Cardiac muscle cell (in vitro differentiated cells and primary cell): ENCODE measurements around the gene DPYD. TPM values are rescaled to one million over a fixed set of nuclear protein-coding genes. Genes with fewer than 3 reads are reported as not detected.

Experiments used
- DNase-seq, 2 donors: peaks; one replicate each; pipeline versions ENCODE4 v3.0.0 to v3.0.0-alpha.2; 2010 to 2017; ENCODE audit warnings: low read depth in 1 of 2, low spot score in 1 of 2
- H3K27ac ChIP-seq: fragments of 200-600 bp; sonication (generic); 2 replicates; pipeline ENCODE4 v1.5.1; 2016
- H3K27me3 ChIP-seq: fragments of 200-600 bp; sonication (generic); 2 replicates; pipeline ENCODE4 v1.6.0; 2016; ENCODE audit warnings: control low read depth
- H3K36me3 ChIP-seq: fragments of 200-600 bp; sonication (generic); 2 replicates; pipeline ENCODE4 v1.5.1; 2016; ENCODE audit warnings: control low read depth
- H3K4me1 ChIP-seq: fragments of 200-600 bp; sonication (generic); 2 replicates; pipeline ENCODE4 v1.8.1; 2017; ENCODE audit warnings: low read depth, mild to moderate bottlenecking, mixed run types
- H3K4me3 ChIP-seq: fragments of 200-600 bp; sonication (generic); 2 replicates; pipeline ENCODE4 v1.5.1; 2016; ENCODE audit warnings: mild to moderate bottlenecking
- H3K9me3 ChIP-seq: fragments of 200-600 bp; sonication (generic); 2 replicates; pipeline ENCODE4 v1.5.1; 2017; ENCODE audit warnings: low read depth, mild to moderate bottlenecking, control low read depth
- polyA plus RNA-seq: library from polyadenylated mRNA; unstranded; fragments of >200 nt; fragmentation: Nextera tagmentation; extraction: Ambion mirVana; gene quantifications from 2 replicates; pipeline ENCODE4 v1.2.1, GENCODE V29; 2016
- total RNA-seq: library from RNA; depleted of rRNA; stranded (reverse); fragments of >200 nt; gene quantifications from 2 replicates; pipeline ENCODE4 v1.2.3, GENCODE V29; 2016
- TF ChIP-seq, protein P1 (sequence below): IDR thresholded peaks from 2 replicates; pipeline ENCODE4 v1.5.1; 2012; ENCODE audit warnings: low read depth, mild to moderate bottlenecking, low read length

Gene DPYD
- total and polyA plus RNA-seq, 2 experiments from 2014 or later, result 0.66 to 2.0 TPM

DNA sequence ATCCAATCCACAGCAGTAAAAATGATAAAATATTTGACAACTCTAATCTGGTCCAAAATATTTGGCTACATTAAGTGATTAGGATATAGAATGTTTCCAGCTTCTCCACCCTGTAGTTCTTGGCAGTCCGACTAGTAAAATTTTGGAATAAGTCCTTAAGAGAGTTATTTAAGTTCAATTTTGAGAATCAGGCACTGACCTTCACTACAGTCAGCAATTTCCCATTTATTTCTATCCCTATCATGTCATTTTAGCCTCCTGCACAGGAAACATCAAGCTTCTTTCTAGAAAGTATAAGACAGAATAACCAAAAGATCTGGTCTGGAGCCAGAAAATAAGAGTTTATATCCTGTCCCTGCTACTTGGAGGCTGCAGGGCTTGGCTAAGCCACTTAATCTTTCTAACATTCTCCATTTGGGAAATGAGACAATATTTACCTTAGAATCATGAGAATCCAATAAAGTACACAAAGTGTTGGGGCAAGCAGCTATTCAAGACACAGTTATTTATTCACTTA, 162.2 kb downstream of the DPYD start:
- no peak overlapping the region for H3K4me3 ChIP-seq
- no peaks in the 10 kb centered on the region for H3K9me3 ChIP-seq
- DNase-seq, result peak in 1 of 2 donors; percentile 60
- H3K36me3 ChIP-seq, result no peaks in the 10 kb centered on the region
- no peaks in the 10 kb centered on the region for H3K27me3 ChIP-seq
- no peaks in the 10 kb centered on the region for H3K4me1 ChIP-seq
- H3K27ac ChIP-seq, result no peak overlapping the region
- TF ChIP-seq, protein P1, sequence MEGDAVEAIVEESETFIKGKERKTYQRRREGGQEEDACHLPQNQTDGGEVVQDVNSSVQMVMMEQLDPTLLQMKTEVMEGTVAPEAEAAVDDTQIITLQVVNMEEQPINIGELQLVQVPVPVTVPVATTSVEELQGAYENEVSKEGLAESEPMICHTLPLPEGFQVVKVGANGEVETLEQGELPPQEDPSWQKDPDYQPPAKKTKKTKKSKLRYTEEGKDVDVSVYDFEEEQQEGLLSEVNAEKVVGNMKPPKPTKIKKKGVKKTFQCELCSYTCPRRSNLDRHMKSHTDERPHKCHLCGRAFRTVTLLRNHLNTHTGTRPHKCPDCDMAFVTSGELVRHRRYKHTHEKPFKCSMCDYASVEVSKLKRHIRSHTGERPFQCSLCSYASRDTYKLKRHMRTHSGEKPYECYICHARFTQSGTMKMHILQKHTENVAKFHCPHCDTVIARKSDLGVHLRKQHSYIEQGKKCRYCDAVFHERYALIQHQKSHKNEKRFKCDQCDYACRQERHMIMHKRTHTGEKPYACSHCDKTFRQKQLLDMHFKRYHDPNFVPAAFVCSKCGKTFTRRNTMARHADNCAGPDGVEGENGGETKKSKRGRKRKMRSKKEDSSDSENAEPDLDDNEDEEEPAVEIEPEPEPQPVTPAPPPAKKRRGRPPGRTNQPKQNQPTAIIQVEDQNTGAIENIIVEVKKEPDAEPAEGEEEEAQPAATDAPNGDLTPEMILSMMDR, result no peak

- H3K36me3 ChIP-seq, result no peaks in the 10 kb centered on the region
- H3K4me3 ChIP-seq, result no peak overlapping the region
- H3K27me3 ChIP-seq, result no peaks in the 10 kb centered on the region
- no peak overlapping the region for H3K27ac ChIP-seq
- peak in 1 of 2 donors; percentile 9 for DNase-seq
- TF ChIP-seq, protein P1, result no peak
- H3K9me3 ChIP-seq, result no peaks in the 10 kb centered on the region
- H3K4me1 ChIP-seq, result peaks cover 3% of the 10 kb centered on the region
These were observed 174.9 kb downstream of the DPYD start for GRCh38 chr1:97745912-97746311.

- H3K27me3 ChIP-seq, result no peaks in the 10 kb centered on the region
- H3K9me3 ChIP-seq, result no peaks in the 10 kb centered on the region
- no peak overlapping the region for H3K4me3 ChIP-seq
- TF ChIP-seq, protein P1, result no peak
- H3K4me1 ChIP-seq, result peaks cover 3% of the 10 kb centered on the region
- no peak overlapping the region for H3K27ac ChIP-seq
- DNase-seq, result no peak
- H3K36me3 ChIP-seq, result no peaks in the 10 kb centered on the region
These were observed 175.9 kb downstream of the DPYD start for GRCh38 chr1:97744977-97745376.

DNA sequence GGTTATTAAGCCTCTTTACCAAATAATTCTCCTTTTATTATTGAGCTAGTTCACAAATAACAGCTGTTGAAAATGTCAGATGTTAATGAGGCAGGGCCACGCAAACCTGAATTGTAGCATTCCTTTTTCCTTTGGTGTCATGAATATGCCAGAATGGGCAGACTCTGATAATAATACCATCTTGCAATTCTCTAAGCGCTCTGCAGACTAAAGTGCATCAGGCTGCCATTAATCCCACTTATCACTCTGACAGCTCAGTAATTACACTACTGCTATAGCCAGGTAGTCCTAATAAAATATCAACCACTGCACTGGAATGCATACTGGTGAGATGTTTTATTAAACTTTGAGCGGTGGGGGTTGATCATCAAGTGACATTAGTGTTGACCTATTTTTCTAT, 177.7 kb downstream of the DPYD start:
- no peak overlapping the region for H3K4me3 ChIP-seq
- peaks cover 3% of the 10 kb centered on the region for H3K4me1 ChIP-seq
- DNase-seq, result no peak
- H3K27me3 ChIP-seq, result no peaks in the 10 kb centered on the region
- H3K9me3 ChIP-seq, result no peaks in the 10 kb centered on the region
- TF ChIP-seq, protein P1, result no peak
- no peaks in the 10 kb centered on the region for H3K36me3 ChIP-seq
- H3K27ac ChIP-seq, result no peak overlapping the region

DNA sequence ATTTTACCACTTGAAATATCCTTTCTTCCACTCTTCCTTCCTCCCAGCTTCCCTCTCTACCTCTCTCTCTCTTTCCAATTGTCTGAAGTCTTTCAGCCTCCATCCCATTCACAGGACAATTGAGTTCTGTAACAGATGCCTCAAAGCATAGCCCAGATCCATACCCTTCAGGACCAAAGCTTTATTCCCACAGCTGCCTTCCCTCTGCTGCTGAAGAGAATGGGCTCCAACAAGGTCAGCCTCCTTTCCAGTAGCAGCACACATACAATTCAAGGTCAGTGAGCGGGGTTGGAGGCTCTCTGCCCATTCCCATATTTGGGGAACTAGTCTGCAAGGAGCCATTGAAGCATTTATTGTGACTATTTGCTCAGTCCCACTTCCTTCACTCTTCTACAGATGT, 179.9 kb downstream of the DPYD start:
- Histone ChIP-seq H3K9me3 (no peaks in the 10 kb centered on the region), H3K36me3 (no peaks in the 10 kb centered on the region), H3K27ac (no peak overlapping the region), H3K4me1 (peaks cover 3% of the 10 kb centered on the region), H3K4me3 (no peak overlapping the region), H3K27me3 (no peaks in the 10 kb centered on the region)
- peak in 1 of 2 donors; percentile 12 for DNase-seq
- TF ChIP-seq, protein P1, result no peak

GRCh38 chr1:97739596-97740103, 181.2 kb downstream of the DPYD start:
- no peaks in the 10 kb centered on the region for H3K27me3 ChIP-seq
- no peak overlapping the region for H3K27ac ChIP-seq
- H3K4me3 ChIP-seq, result no peak overlapping the region
- TF ChIP-seq, protein P1, result no peak
- no peaks in the 10 kb centered on the region for H3K9me3 ChIP-seq
- no peak for DNase-seq
- H3K36me3 ChIP-seq, result no peaks in the 10 kb centered on the region
- H3K4me1 ChIP-seq, result no peaks in the 10 kb centered on the region
